SW 1271 (cell line): ENCODE results near the gene SHMT1.
"Not testable (repeated sequence)": the region's sequence is repeated elsewhere in the genome, so short reads cannot be mapped to it uniquely, and the experiment has no call there.

Experiments used
- DNase-seq, 2 experiments: peaks; one replicate each; lab custom pipeline; 2025; lab: John Stamatoyannopoulos, UW

Gene SHMT1

DNA sequence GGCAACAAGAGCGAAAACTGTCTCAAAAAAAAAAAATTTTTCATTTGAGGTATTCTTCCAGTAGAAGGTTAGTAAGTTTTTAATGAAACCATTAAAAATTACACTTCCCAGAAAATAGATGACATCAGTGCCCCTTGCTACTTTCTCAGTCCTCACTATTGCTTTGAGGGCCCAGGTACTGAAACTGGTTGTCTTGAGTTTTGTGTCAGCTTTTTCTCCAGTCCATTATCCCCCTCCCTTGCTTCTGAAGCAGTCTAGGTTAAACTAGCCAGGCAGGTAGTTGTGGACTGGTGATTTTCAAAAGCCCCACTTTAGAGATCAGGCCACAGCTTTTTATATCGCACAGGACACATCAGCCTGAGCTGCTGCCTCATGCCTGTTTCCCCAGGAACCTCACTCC lies 37.3 kb downstream of the SHMT1 start:
- no peak for DNase-seq

GRCh38 chr17:18324140-18325050 lies 39.0 kb downstream of the SHMT1 start:
- no peak for DNase-seq

- no peak for DNase-seq
These were observed 39.7 kb downstream of the SHMT1 start for GRCh38 chr17:18323507-18324139.

- peak in 1 of 2 experiments; percentile 14 for DNase-seq
These were observed 40.3 kb downstream of the SHMT1 start for GRCh38 chr17:18323007-18323406.

- no peak for DNase-seq
These were observed 40.8 kb downstream of the SHMT1 start for GRCh38 chr17:18322522-18322921.

DNA sequence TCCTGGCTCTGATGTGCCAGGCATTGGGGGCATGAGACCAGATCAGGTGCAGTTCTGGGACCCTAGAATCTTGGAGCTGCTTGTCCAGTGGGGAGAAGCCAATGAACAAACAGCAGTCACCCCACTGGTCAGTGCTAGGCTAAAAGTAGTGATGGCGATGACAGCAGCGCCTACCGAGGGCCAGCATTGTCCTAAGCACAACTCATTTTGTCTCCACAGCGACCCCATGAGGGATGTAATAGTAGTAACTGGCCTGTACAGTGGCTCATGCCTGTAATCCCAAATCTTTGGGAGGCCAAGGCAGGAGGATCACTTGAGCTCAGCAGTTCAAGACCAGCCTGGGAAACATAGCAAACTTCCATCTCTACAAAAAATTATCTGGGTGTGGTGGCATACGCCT lies 42.0 kb downstream of the SHMT1 start:
- DNase-seq = no peak

DNA sequence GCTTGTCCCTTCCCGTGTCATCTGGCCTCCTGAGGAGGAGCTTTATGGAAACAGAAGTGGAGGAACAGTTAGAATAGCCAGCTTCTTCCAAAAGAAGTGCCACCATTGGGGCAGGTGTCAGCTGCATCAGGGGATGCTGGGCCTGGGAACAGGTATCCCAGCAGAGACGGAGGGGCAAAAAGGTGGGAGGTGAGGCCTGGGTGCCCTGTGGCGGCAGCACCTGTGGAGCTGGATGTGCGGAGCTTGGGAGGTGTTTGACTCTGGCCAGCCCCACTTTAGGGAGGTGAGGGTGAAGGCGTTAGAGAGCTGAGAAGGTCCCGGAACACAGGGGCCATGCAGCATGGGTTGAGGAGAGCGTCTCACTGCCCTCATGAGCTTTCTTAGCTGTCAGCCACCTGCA lies 43.0 kb downstream of the SHMT1 start:
- DNase-seq = no peak

GRCh38 chr17:18319604-18320256 lies 43.6 kb downstream of the SHMT1 start:
- peak in 1 of 2 experiments; percentile 30 for DNase-seq

GRCh38 chr17:18318771-18319450 lies 44.4 kb downstream of the SHMT1 start:
- no peak for DNase-seq

GRCh38 chr17:18318117-18318516 lies 45.2 kb downstream of the SHMT1 start:
- no peak for DNase-seq

- no peak for DNase-seq
These were observed 47.4 kb downstream of the SHMT1 start for GRCh38 chr17:18315961-18316360.

DNA sequence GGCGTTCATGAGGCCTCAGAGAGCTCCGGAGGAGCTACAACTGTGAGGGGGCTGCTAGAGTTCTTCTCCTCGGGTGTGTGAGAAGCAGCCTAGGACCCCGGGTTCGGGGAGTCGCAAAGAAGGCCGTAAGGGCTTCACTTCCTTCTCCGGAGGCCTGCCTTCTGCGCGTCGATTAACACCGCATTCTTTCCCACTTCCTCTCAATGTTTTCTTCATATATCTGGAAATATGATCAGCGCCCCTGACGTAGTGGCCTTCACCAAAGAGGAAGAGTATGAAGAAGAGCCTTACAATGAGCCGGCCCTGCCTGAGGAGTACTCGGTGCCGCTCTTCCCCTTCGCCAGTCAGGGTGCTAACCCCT lies 47.8 kb downstream of the SHMT1 start:
- DNase-seq = no peak

GRCh38 chr17:18314731-18315561 lies 48.4 kb downstream of the SHMT1 start, which contains the start of the genes SMCR8 and TOP3A:
TSS of gene SMCR8 (plus strand) at chr17:18315293. CDS start at chr17:18315790, 497 bp downstream.
TSS of gene TOP3A (minus strand) at chr17:18314994. CDS start at chr17:18314778, 216 bp downstream.
- DNase-seq = peak; percentile 100

GRCh38 chr17:18314059-18314730 lies 49.2 kb downstream of the SHMT1 start:
- DNase-seq = no peak

GRCh38 chr17:18309202-18309601 lies 54.1 kb downstream of the SHMT1 start:
- DNase-seq = no peak

GRCh38 chr17:18303206-18303605 lies 60.1 kb downstream of the SHMT1 start:
- DNase-seq = not testable (repeated sequence)

DNA sequence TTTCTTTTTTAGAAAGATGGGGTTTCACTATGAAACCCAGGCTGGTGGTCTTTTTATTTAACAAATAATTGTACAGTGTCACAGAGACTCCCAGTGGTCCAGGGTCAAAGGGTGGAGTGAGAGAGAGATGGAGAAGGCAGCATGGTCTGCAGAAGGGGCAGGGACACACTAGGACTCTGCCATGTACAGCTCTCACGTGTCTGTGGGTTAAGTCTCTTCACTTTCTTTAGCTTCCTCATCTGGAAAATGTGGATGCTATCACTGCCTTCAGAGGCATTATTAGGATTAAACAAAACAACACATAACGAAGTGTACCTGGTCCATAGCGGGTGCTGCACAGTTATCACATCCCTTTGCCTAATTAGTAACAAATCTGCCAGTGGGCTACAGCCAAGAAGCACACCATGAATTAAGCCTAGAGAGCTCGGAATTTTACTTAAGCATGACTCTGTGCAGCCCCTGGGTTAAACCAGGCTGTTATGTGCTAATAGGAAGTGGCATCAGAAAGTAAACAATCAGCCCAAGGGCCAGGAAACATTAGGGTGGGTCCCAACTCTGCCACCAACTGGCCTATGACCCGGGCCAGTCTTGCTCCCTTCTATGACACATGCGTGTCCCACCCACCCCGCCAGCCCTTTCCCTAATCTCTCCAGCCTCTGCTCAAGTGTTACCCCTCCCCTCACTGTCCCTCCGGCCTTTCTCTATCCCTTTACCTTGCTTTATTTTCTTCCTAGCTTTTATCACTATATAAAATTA lies 62.4 kb downstream of the SHMT1 start:
- DNase-seq = no peak

DNA sequence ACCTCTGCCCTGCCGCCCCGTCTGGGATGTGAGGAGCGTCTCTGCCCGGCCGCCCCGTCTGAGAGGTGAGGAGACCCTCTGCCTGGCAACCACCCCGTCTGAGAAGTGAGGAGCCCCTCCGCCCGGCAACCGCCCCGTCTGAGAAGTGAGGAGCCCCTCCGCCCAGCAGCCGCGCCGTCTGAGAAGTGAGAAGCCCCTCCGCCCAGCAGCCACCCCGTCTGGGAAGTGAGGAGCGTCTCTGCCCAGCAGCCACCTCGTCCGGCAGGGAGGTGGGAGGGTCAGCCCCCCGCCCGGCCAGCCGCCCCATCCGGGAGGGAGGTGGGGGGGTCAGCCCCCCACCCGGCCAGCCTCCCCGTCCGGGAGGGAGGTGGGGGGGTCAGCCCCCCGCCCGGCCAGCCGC lies 65.3 kb downstream of the SHMT1 start:
- not testable (repeated sequence) for DNase-seq

DNA sequence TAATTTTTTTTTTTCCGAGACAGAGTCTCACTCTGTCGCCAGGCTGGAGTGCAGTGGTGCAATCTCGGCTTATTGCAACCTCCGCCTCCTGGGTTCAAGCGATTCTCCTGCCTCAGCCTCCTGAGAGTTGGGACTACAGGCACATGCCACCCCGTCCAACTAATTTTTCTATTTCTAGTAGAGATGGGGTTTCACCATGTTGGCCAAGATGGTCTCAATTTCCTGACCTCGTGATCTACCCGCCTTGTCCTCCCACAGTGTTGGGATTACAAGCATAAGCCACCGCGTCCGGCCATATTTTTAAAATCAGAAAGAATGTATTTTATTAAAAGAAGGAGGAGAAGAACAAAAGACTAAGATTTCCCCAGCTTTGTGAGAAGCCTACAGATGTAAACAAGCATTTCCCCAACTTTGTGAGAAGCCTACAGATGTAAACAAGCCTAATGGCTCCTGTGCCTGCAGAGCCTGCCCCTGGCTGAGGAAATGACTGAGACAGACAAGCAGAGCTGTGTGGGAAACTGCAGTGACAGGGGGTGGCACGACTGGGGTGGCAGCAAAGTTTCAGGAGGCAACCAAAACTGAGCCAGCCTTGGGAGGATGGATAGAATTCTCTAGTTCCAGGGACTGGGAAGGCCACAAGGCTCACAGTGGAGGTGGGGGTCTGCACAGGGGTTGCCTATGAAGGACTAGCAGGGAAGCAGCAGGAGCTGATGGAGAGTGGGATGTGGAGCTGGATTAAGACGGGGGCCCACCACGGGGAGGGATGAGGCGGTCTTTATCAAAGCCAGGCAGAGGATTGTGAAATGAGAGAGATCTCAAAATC lies 71.4 kb downstream of the SHMT1 start:
- no peak for DNase-seq
